Colon (tissue), 2 donors: ENCODE data around the gene RAD51C.
"Not testable (repeated sequence)": the region's sequence is repeated elsewhere in the genome, so short reads cannot be mapped to it uniquely, and the experiment has no call there.

Source experiments
- FAIRE-seq: peaks from 2 replicates; lab custom pipeline; 2012; peaks lifted over from hg19 to GRCh38; lab: Jason Lieb, UNC
- donor health status: control.
- donor health status: control.

RAD51C gene

DNA sequence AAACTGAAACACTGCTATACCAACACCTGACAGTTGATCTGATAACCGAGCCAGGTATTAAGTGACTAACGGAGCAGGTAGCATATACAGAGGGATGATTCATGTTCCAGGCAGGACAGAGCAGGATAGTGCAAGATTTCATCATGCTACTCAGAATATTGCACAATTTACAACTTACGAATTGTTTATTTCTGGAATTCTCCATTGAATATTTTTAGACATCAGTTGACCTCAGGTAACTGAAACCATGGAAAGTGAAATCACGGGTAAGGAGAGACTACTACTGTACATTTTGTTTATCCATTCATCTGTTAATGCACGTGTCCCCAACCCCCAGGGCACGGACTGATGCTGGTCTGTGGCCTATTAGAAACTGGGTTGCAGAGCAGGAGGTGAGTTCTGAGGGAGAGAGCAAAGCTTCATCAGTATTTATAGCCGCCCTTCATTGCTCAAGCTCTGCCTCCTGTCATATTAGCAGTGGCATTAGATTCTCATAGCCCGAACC lies 48.8 kb downstream of the RAD51C start:
- no peak for FAIRE-seq

GRCh38 chr17:58747674-58748073 lies 55.3 kb downstream of the RAD51C start:
- FAIRE-seq = no peak

- not testable (repeated sequence) for FAIRE-seq
Observed at GRCh38 chr17:58749627-58750026, 57.2 kb downstream of the RAD51C start.

GRCh38 chr17:58753026-58753425 lies 60.6 kb downstream of the RAD51C start:
- no peak for FAIRE-seq

DNA sequence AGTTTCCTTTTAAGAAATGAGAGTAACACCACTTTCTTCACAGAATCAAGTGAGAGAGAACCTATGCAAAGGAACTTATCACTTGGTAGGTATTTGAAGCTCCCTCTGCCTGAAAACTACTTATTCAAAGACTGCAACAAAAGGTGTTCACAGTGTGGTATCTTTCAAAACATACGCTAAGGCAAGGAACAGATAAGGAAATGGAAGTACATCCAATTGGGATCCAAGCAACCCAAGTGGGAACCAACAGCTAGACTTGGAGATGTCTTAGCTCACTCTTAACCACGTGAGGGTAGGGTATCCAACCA lies 62.8 kb downstream of the RAD51C start:
- no peak for FAIRE-seq

- no peak for FAIRE-seq
Observed at GRCh38 chr17:58755577-58756245, 63.3 kb downstream of the RAD51C start, which contains the start of gene PPM1E. Gene PPM1E (plus strand): TSS chr17:58755854.

DNA sequence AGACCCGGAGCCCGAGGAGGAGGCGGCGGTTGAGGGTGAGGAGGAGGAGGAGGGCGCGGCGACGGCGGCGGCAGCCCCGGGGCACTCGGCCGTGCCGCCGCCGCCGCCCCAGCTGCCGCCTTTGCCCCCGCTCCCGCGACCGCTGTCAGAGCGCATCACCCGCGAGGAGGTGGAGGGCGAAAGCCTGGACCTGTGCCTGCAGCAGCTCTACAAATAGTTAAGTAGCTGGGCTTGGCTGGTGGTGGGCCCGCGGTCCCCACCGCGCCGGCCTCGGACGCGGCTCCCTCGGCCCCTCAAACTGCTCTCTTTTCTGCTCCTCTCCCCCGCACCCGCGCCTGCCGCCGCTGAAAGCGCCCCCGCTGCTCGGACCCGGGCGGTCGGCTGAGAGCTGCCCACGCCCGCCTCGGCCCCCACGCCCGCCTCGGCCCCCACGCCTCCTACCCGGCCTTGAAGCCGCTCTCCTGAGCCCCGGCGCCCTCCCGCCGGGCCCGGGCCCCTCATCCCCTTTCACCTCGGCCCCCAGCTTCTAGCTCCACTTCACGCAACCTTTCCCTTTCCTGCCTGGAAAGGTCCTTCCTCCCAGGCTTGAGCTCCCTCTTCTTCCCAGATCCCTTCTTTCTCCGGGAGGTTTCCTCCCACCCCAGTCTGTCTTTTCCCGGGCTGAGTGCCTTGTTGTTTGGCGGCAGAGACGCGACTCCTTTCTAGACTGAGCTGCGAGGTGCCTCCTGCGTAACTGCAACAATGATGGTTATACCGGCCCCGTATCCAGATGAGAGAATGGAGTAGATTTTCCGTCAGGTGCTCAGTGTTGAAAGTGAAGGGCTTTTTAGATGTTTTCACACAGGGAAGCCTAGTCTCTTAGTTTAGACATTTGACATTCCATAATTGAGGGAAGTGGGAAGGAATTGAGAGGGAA lies 64.1 kb downstream of the RAD51C start:
- FAIRE-seq = no peak

- FAIRE-seq = no peak
Observed at GRCh38 chr17:58757162-58757613, 64.8 kb downstream of the RAD51C start.

GRCh38 chr17:58758890-58759289 lies 66.5 kb downstream of the RAD51C start:
- FAIRE-seq = no peak

DNA sequence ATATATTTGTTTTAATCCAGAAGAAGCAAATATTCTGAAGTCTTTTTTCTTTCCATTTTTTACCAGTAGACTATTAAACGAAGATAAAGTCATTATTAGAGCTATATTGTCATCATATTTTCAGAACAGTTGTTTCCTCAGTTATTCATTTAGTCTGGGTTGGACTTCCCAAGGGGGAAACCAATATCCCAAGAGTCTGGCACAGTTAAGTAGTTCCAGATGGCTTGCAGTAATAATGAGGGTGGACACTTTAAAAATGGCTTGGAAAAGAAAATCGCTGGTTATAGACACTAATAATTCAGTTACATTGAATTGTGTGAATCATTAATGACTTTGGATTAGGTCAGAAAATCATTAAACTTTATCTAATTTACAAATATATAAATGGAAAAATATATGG lies 67.1 kb downstream of the RAD51C start:
- FAIRE-seq = no peak

GRCh38 chr17:58760248-58760647 lies 67.8 kb downstream of the RAD51C start:
- no peak for FAIRE-seq

GRCh38 chr17:58763263-58763662 lies 70.9 kb downstream of the RAD51C start:
- no peak for FAIRE-seq

- FAIRE-seq = no peak
Observed at GRCh38 chr17:58764373-58764772, 72.0 kb downstream of the RAD51C start.

DNA sequence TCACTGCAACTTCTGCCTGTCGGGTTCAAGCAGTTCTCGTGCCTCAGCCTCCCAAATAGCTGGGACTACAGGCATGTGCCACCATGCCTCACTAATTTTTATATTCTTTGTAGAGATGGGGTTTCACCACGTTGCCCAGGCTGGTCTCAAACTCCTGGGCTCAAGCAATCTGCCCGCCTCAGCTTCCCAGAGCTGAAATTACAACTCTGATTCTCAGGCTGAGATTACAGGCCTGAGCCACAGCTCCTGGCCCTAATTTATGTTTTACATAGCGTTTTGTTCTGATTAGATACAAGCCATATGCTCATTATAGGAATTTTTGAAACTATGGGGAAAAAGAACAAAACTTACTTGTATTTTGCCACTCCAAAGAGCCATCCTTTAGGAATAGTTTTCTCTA lies 86.1 kb downstream of the RAD51C start:
- not testable (repeated sequence) for FAIRE-seq

- FAIRE-seq = no peak
Observed at GRCh38 chr17:58779446-58779845, 87.0 kb downstream of the RAD51C start.

- FAIRE-seq = no peak
Observed at GRCh38 chr17:58783380-58783779, 91.0 kb downstream of the RAD51C start.

DNA sequence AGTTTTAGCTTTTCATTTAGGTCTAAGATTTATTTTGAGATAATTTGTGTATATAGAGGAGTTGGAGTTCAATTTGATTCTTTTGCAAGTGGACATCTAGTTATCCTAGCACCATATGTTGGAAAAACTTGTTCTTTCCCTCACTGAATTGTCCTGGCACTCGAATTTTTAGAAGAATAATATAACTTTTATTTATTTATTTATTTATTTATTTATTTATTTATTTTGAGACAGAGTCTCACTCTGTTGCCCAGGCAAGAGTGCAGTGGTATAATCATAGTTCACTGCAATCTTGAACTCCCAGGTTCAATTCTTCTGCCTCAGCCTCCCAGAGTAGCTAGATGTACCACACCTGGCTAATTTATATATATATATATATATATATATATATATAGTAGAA lies 92.7 kb downstream of the RAD51C start:
- no peak for FAIRE-seq
